H1 (cell line): Measurements from ENCODE around the gene AGBL4.

Source experiments
- CTCF ChIP-seq, 3 experiments: IDR thresholded peaks; 1 replicate in 2 of 3; 2 replicates in 1 of 3; pipeline versions ENCODE4 v1.5.1 to v1.6.1; 2011; ENCODE audit warnings: low read length in 3 of 3, mild to moderate bottlenecking in 3 of 3, inconsistent platforms in 2 of 3, low read depth in 1 of 3, moderate library complexity in 1 of 3; ENCODE audit not compliant: insufficient read depth in 1 of 3; ENCODE audit errors: control extremely low read depth in 1 of 3
- POLR2A ChIP-seq, 2 experiments: IDR thresholded peaks; 1 replicate in 1 of 2; 2 replicates in 1 of 2; pipeline ENCODE4 v1.6.1; 2011; ENCODE audit warnings: low read depth in 2 of 2, low read length in 2 of 2, mild to moderate bottlenecking in 2 of 2; ENCODE audit errors: control extremely low read depth in 1 of 2
- POLR2AphosphoS5 ChIP-seq: IDR thresholded peaks from 2 replicates; pipeline ENCODE4 v1.6.1; 2011; ENCODE audit warnings: low read depth, low read length
- SP1 ChIP-seq: IDR thresholded peaks from 2 replicates; pipeline ENCODE4 v1.6.1; 2011; ENCODE audit warnings: low read depth, low read length
- USF2 ChIP-seq: IDR thresholded peaks from 2 replicates; pipeline ENCODE4 v1.6.1; 2011; ENCODE audit warnings: low read length, improper control_type of control experiment

GRCh38 chr1:49059087-49059486 lies 964.7 kb downstream of the AGBL4 start:
- TF ChIP-seq POLR2AphosphoS5, result no peak
- no peak for TF ChIP-seq CTCF (IDR thresholded peaks at IDR 0.05; ENCODE audit: control extremely low read depth in 1 of 3, insufficient read depth in 1 of 3, low read depth in 1 of 3, low read length in 3 of 3)
- TF ChIP-seq SP1, result no peak
- no peak for TF ChIP-seq USF2
- TF ChIP-seq POLR2A (IDR thresholded peaks at IDR 0.05; ENCODE audit: control extremely low read depth in 1 of 2, low read depth in 2 of 2, low read length in 2 of 2), result no peak
